ENCODE measurements around the gene CHSY1.

DNA sequence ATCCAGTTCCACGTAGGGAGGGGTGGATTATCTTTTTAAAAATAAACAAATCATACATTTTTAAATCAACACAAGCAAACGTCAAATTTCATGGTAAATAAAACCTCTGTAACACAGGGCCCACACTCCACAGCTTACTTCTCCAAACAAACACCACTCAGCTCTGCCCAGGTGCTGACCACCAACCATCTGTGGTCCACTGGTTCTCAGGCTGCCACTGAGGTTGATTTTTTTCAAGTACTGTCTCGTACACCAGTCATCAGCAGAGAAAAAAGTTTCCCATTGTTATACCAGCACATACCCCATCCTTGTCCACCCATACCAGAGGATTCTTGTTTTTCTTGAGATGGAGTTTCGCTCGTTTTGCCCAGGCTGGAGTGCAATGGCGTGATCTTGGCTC, 32.4 kb downstream of the CHSY1 start:
- TF ChIP-seq POLR2A (IDR thresholded peaks at IDR 0.05), result no peak
- TF ChIP-seq POLR2AphosphoS5 (IDR thresholded peaks at IDR 0.05; ENCODE audit: insufficient read depth in 1 of 2, low read depth in 1 of 2), result no peak
